CD4-positive, alpha-beta T cell treated with Interleukin-4 for 1 hour (primary cell): ENCODE results near the gene UPB1.
A peak's percentile ranks its signal among the peaks of the same experiment; 100 is the strongest.
"Not testable (repeated sequence)": the region's sequence is repeated elsewhere in the genome, so short reads cannot be mapped to it uniquely, and the experiment has no call there.

Source experiments
- DNase-seq, 2 donors: peaks; one replicate each; pipeline ENCODE4 v3.0.0-alpha.2; 2020 to 2022

The UPB1 gene

GRCh38 chr22:24482998-24483397 is 12.1 kb upstream of the UPB1 start:
- DNase-seq = no peak

GRCh38 chr22:24483976-24484545 is 11.1 kb upstream of the UPB1 start:
- DNase-seq = no peak

GRCh38 chr22:24485170-24485569 is 10.0 kb upstream of the UPB1 start:
- DNase-seq = no peak

- DNase-seq = peak; percentile 30 to 49
Observed at GRCh38 chr22:24485608-24486007, 9.5 kb upstream of the UPB1 start.

GRCh38 chr22:24486501-24486921 is 8.6 kb upstream of the UPB1 start:
- no peak for DNase-seq

- DNase-seq = no peak
Observed at GRCh38 chr22:24489011-24489410, 6.1 kb upstream of the UPB1 start.

GRCh38 chr22:24489434-24489833 is 5.7 kb upstream of the UPB1 start:
- DNase-seq = not testable (repeated sequence)

- no peak for DNase-seq
Observed at GRCh38 chr22:24492391-24492790, 2.7 kb upstream of the UPB1 start.

GRCh38 chr22:24494167-24494527 is 985 bp upstream of the UPB1 start:
- DNase-seq = no peak

GRCh38 chr22:24495365-24495675 is 188 bp downstream of the UPB1 start:
- DNase-seq = no peak

- DNase-seq = no peak
Observed at GRCh38 chr22:24496234-24496633, 1.1 kb downstream of the UPB1 start.

- DNase-seq = no peak
Observed at GRCh38 chr22:24496661-24497060, 1.5 kb downstream of the UPB1 start.

GRCh38 chr22:24497841-24498258 is 2.7 kb downstream of the UPB1 start:
- no peak for DNase-seq

GRCh38 chr22:24498824-24499223 is 3.7 kb downstream of the UPB1 start:
- no peak for DNase-seq

GRCh38 chr22:24499706-24500276 is 4.7 kb downstream of the UPB1 start:
- DNase-seq = no peak

GRCh38 chr22:24500277-24500820 is 5.2 kb downstream of the UPB1 start:
- DNase-seq = no peak

- no peak for DNase-seq
Observed at GRCh38 chr22:24501301-24502005, 6.3 kb downstream of the UPB1 start.

GRCh38 chr22:24502034-24502433 is 6.9 kb downstream of the UPB1 start:
- no peak for DNase-seq

GRCh38 chr22:24502541-24502940 is 7.4 kb downstream of the UPB1 start:
- no peak for DNase-seq

GRCh38 chr22:24503137-24503842 is 8.2 kb downstream of the UPB1 start:
- peak; percentile 70 to 84 for DNase-seq

GRCh38 chr22:24503843-24504338 is 8.8 kb downstream of the UPB1 start:
- no peak for DNase-seq

- no peak for DNase-seq
Observed at GRCh38 chr22:24504540-24504939, 9.4 kb downstream of the UPB1 start.

- no peak for DNase-seq
Observed at GRCh38 chr22:24504956-24505736, 10.0 kb downstream of the UPB1 start.
